Measurements from ENCODE around the gene OPHN1. TPM values are rescaled to one million over a fixed set of nuclear protein-coding genes. Genes with fewer than 3 reads are reported as not detected.

The OPHN1 gene
- total and polyA plus RNA-seq, 12 donors = 1.2 to 9.1 (median 5.2) TPM

GRCh38 chrX:68421636-68422035 lies 11.7 kb downstream of the OPHN1 start:
- 48 to 77% (median 58%) methylated on average over 3 of the region's 3 CpGs for WGBS, 4 donors
- Histone ChIP-seq H3K27ac (no peak overlapping the region), H3K4me1 (replicated peaks in 1 of 2) (no peaks in the 10 kb centered on the region), H3K4me3 (no peak overlapping the region), H3K9me3 (replicated peaks in 1 of 3) (no peaks in the 10 kb centered on the region), H3K36me3 (replicated peaks in 1 of 2) (no peaks in the 10 kb centered on the region), H3K27me3 (no peaks in the 10 kb centered on the region)
- intact Hi-C loops (cut with DNase I) = no loop called here
- TF ChIP-seq POLR2A (IDR thresholded peaks at IDR 0.05) (no peak), CTCF (IDR thresholded peaks at IDR 0.05) (no peak)
- DNase-seq = no peak

GRCh38 chrX:68420559-68420958 lies 12.7 kb downstream of the OPHN1 start:
- Histone ChIP-seq H3K9me3 (replicated peaks in 1 of 3) (no peaks in the 10 kb centered on the region), H3K27ac (no peak overlapping the region), H3K27me3 (no peaks in the 10 kb centered on the region), H3K4me1 (replicated peaks in 1 of 2) (no peaks in the 10 kb centered on the region), H3K4me3 (no peak overlapping the region), H3K36me3 (replicated peaks in 1 of 2) (no peaks in the 10 kb centered on the region)
- 49 to 80% (median 68%) methylated on average over 2 of the region's 2 CpGs for WGBS, 4 donors
- no peak for DNase-seq
- no peak for TF ChIP-seq POLR2A (IDR thresholded peaks at IDR 0.05)
- TF ChIP-seq CTCF (IDR thresholded peaks at IDR 0.05) = no peak
- intact Hi-C loops (cut with DNase I) = no loop called here

DNA sequence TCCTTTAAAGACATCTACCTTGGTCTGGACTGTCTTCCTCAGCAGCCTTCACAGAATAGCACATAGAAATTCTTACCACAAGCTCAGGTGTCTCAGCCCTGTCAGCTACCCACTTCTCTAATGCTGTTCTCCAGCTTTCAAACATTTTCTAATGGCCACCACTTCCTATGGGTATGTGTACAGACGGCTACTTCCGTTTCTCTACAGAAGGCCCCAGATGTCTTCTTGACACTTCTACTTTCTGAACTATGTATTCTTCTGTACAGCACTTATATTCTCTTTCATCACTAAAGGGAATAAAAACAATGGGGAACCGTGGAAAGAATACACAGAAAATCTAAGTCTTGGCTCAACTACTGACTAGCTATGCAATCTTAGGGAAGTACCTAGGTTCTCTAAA lies 13.3 kb downstream of the OPHN1 start:
- intact Hi-C loops (cut with DNase I) = no loop called here
- Histone ChIP-seq H3K4me1 (replicated peaks in 1 of 2) (no peaks in the 10 kb centered on the region), H3K36me3 (replicated peaks in 1 of 2) (no peaks in the 10 kb centered on the region), H3K27ac (no peak overlapping the region), H3K4me3 (no peak overlapping the region), H3K9me3 (replicated peaks in 1 of 3) (no peaks in the 10 kb centered on the region), H3K27me3 (no peaks in the 10 kb centered on the region)
- DNase-seq = no peak
- 33 to 52% (median 46%) methylated on average over 3 of the region's 3 CpGs for WGBS, 4 donors
- TF ChIP-seq CTCF (IDR thresholded peaks at IDR 0.05) (no peak), POLR2A (IDR thresholded peaks at IDR 0.05) (no peak)

DNA sequence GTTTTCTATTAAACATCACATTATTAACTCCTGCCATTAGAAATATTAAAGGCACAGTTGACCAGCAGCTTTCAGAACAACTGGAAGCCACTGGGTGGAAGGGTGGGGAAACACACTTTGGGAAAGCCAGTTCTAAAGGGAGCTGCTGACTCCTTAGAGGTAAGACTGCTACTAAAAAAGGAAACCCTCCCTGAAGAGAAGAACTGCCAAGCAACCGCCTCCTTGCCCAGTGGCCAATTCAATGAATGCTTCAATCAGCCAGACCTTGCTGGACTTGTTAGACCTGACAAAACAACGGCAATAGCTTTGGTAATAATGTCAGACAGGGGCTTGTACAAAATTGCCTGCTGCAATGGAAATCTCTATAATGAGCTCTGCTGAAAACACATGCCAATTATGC lies 15.6 kb downstream of the OPHN1 start:
- no peaks in the 10 kb centered on the region for H3K9me3 ChIP-seq (replicated peaks in 1 of 3)
- DNase-seq = no peak
- no peak for TF ChIP-seq CTCF (IDR thresholded peaks at IDR 0.05)
- no peak for TF ChIP-seq POLR2A (IDR thresholded peaks at IDR 0.05)
- H3K36me3 ChIP-seq (replicated peaks in 1 of 2) = no peaks in the 10 kb centered on the region
- WGBS, 4 donors = 81 to 100% (median 88%) methylated on average over 2 of the region's 2 CpGs
- no peak overlapping the region for H3K27ac ChIP-seq
- H3K27me3 ChIP-seq = no peaks in the 10 kb centered on the region
- no peaks in the 10 kb centered on the region for H3K4me1 ChIP-seq (replicated peaks in 1 of 2)
- intact Hi-C loops (cut with DNase I) = no loop called here
- no peak overlapping the region for H3K4me3 ChIP-seq

Measured in adrenal gland (tissue), 12 donors.